Memory B cell (primary cell): ENCODE measurements around the gene UBE2Q1.

ENCODE experiments used
- ATAC-seq: fragments of 150-1000 bp; cut with Tn5 transposase; 2 replicates; pipeline ENCODE4 v1.10.0; 2021; ENCODE audit warnings: low read depth, mild to moderate bottlenecking, moderate library complexity
- DNase-seq, 2 donors: peaks; one replicate each; pipeline ENCODE4 v3.0.0; 2022; ENCODE audit warnings: low spot score in 2 of 2
- H3K27ac Mint-ChIP-seq: one replicate; pipeline ENCODE4 v1.8.0; 2022; ENCODE audit warnings: mild to moderate bottlenecking, moderate library complexity, mixed read lengths
- H3K27me3 Mint-ChIP-seq: one replicate; pipeline ENCODE4 v1.8.0; 2022; ENCODE audit warnings: mixed read lengths
- H3K36me3 Mint-ChIP-seq: one replicate; pipeline ENCODE4 v1.8.0; 2022; ENCODE audit warnings: mild to moderate bottlenecking, mixed read lengths
- H3K4me1 Mint-ChIP-seq: one replicate; pipeline ENCODE4 v1.8.0; 2022; ENCODE audit warnings: mixed read lengths
- H3K4me3 Mint-ChIP-seq: one replicate; pipeline ENCODE4 v1.8.0; 2022; ENCODE audit warnings: mild to moderate bottlenecking, moderate library complexity, mixed read lengths
- H3K9me3 Mint-ChIP-seq: one replicate; pipeline ENCODE4 v1.8.0; 2022; ENCODE audit warnings: mixed read lengths

The UBE2Q1 gene

DNA sequence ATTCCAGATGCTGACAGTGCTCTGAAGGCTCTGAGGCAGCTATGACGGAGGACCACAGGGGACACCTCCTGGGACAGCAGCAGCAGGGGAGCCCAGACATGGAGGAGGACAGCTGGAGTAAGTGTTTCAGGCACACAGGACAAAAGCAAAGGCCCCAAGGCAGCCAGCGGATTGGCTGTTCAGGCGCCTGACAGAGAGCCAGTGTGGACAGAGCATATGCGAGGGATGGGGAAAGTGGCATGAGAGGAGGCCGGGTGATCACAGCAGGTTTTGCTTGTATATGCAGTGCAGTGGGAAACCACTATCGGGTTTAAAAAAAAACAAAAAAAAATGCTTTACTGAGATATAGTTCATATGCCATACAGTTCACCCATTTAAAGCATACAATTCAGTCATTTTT lies 28.2 kb upstream of the UBE2Q1 start:
- no peak for DNase-seq
- Mint-ChIP-seq H3K9me3 (no peaks in the 10 kb centered on the region), H3K27ac (peak overlapping the region; percentile 6), H3K27me3 (no peaks in the 10 kb centered on the region), H3K36me3 (peaks cover 54% of the 10 kb centered on the region), H3K4me3 (no peak overlapping the region), H3K4me1 (peaks cover 13% of the 10 kb centered on the region)
- no peak for ATAC-seq

DNA sequence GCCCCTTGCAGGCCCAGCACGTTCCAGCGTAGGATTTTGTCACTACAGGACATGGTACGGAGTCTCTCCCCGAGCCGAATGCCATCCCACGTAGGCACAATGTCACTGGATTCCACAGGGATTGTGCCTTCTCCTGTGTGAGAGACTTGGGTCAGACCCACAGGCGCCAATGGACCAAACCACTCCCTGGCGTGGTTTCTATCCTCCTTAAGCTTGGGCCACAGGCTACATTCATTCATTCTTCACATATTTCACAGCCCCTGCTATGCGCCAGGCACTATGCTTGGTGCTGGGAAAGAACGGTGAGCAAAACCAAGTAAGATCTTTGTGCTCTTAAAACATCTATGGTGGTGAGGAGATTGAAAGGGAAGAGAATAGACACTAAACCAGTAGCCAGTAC lies 27.8 kb upstream of the UBE2Q1 start:
- no peak for ATAC-seq
- H3K27me3 Mint-ChIP-seq, result no peaks in the 10 kb centered on the region

GRCh38 chr1:154584267-154584994 lies 26.0 kb upstream of the UBE2Q1 start:
- Mint-ChIP-seq H3K27me3 (no peaks in the 10 kb centered on the region), H3K4me1 (peaks cover 13% of the 10 kb centered on the region), H3K9me3 (no peaks in the 10 kb centered on the region), H3K4me3 (no peak overlapping the region), H3K36me3 (peaks cover 48% of the 10 kb centered on the region), H3K27ac (peak overlapping the region; percentile 67)
- DNase-seq (no peak), ATAC-seq (peak; percentile 81)

More for the DNA sequence above, 27.8 kb upstream of the UBE2Q1 start:
- no peak for DNase-seq
- Mint-ChIP-seq H3K27ac (peak overlapping the region; percentile 67), H3K4me3 (no peak overlapping the region), H3K36me3 (peaks cover 52% of the 10 kb centered on the region), H3K4me1 (peaks cover 13% of the 10 kb centered on the region), H3K9me3 (no peaks in the 10 kb centered on the region)

DNA sequence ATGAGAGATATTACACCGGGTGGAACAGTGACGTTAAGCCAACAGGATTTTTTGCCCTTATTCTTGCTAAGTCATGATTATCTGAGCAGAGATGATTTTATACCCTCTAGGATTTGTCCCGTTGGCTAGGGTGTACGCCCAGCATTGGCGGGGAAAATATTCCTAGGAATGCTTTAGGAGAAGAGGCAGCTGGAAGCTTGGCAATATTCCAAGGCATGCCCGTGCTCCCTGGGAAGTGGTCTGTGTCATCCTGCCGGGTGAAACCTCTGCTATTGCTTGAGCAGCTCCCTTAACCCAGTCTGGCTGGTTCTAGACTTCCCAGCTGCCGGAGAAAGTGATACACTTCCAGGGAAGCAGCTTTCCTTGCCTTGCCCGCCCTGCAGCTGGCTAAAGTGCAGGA lies 25.3 kb upstream of the UBE2Q1 start:
- Mint-ChIP-seq H3K27ac (peak overlapping the region; percentile 64), H3K27me3 (no peaks in the 10 kb centered on the region), H3K4me3 (no peak overlapping the region), H3K4me1 (peaks cover 13% of the 10 kb centered on the region), H3K36me3 (peaks cover 48% of the 10 kb centered on the region), H3K9me3 (no peaks in the 10 kb centered on the region)
- no peak for ATAC-seq
- no peak for DNase-seq

DNA sequence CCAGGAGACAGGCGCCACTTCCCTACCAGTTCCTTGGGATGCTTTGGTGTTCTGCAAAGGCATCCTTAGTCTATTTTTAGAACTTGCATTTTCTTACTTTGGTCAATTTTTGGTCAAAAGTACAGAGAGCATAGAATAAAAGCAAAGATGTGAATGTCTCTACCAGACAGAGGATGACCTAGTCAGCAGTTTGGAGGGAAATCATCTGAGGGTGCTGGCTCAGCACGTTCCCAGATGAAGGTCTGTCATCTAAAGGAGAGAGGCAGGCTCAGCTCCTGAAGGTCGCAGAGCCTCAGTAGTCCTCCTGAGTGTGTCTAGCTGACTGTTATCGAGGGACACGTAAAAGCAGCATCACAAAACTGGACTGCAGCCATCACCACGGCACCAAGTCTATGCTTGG lies 24.4 kb upstream of the UBE2Q1 start:
- peaks cover 45% of the 10 kb centered on the region for H3K36me3 Mint-ChIP-seq
- ATAC-seq, result no peak
- H3K4me3 Mint-ChIP-seq, result no peak overlapping the region

DNA sequence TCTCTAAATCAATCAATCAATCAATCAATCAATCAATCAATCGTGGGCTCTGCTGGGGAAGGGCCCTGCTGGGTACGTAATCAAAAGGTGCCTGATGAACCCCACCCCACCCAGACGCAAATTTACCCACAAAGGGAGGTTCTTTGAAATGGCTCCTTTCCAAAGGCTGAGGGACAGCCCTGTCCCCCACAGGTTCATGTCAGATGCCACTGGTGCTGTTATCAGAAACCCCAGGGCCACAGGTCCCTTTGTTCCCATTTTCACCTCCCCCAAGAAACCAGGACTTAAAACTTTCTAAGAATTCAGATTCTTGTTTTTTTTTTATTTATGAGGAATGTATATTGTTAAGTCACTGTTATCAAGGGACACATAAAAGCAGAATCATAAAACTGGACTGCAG lies 23.3 kb upstream of the UBE2Q1 start:
- no peaks in the 10 kb centered on the region for H3K9me3 Mint-ChIP-seq
- peaks cover 35% of the 10 kb centered on the region for H3K36me3 Mint-ChIP-seq
- peaks cover 13% of the 10 kb centered on the region for H3K4me1 Mint-ChIP-seq
- no peak for ATAC-seq
- no peaks in the 10 kb centered on the region for H3K27me3 Mint-ChIP-seq
- H3K27ac Mint-ChIP-seq, result peak overlapping the region; percentile 41
- H3K4me3 Mint-ChIP-seq, result no peak overlapping the region
- no peak for DNase-seq

More for the DNA sequence above, 24.4 kb upstream of the UBE2Q1 start:
- DNase-seq, result no peak
- Mint-ChIP-seq H3K27ac (no peak overlapping the region), H3K4me1 (peaks cover 13% of the 10 kb centered on the region), H3K9me3 (no peaks in the 10 kb centered on the region), H3K27me3 (no peaks in the 10 kb centered on the region)

DNA sequence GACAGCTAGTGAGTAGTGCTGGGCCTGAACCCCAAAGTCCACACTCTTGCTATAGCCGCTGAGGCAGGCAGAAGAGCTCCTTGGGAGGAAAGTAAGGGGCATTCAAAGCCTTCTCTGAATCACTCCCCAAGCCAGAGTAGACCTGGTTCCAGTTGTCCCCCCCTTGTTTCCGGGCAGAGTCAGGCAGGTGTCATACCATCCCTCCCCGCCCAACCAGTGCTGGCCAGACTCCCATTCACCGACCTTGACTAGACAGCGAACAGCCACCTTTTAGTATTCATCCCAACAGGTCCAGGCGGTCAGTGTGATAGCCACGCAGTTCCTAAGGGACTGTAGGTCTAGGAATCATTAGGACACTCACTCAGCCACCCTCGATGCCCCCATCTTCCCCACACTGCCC lies 20.9 kb upstream of the UBE2Q1 start:
- Mint-ChIP-seq H3K27me3 (peaks cover 3% of the 10 kb centered on the region), H3K36me3 (peaks cover 19% of the 10 kb centered on the region), H3K27ac (no peak overlapping the region), H3K4me3 (no peak overlapping the region), H3K9me3 (no peaks in the 10 kb centered on the region), H3K4me1 (peaks cover 10% of the 10 kb centered on the region)
- no peak for ATAC-seq
- no peak for DNase-seq

GRCh38 chr1:154578058-154578418 lies 19.6 kb upstream of the UBE2Q1 start:
- peaks cover 12% of the 10 kb centered on the region for H3K36me3 Mint-ChIP-seq
- H3K4me1 Mint-ChIP-seq, result peaks cover 6% of the 10 kb centered on the region
- H3K27me3 Mint-ChIP-seq, result peaks cover 5% of the 10 kb centered on the region
- no peak for ATAC-seq
- H3K27ac Mint-ChIP-seq, result no peak overlapping the region
- DNase-seq, result no peak
- H3K9me3 Mint-ChIP-seq, result no peaks in the 10 kb centered on the region
- no peak overlapping the region for H3K4me3 Mint-ChIP-seq

GRCh38 chr1:154577346-154578057 lies 19.0 kb upstream of the UBE2Q1 start:
- peaks cover 6% of the 10 kb centered on the region for H3K4me1 Mint-ChIP-seq
- peaks cover 5% of the 10 kb centered on the region for H3K27me3 Mint-ChIP-seq
- H3K4me3 Mint-ChIP-seq, result no peak overlapping the region
- H3K36me3 Mint-ChIP-seq, result peaks cover 12% of the 10 kb centered on the region
- no peaks in the 10 kb centered on the region for H3K9me3 Mint-ChIP-seq
- H3K27ac Mint-ChIP-seq, result no peak overlapping the region
- ATAC-seq, result no peak
- no peak for DNase-seq

DNA sequence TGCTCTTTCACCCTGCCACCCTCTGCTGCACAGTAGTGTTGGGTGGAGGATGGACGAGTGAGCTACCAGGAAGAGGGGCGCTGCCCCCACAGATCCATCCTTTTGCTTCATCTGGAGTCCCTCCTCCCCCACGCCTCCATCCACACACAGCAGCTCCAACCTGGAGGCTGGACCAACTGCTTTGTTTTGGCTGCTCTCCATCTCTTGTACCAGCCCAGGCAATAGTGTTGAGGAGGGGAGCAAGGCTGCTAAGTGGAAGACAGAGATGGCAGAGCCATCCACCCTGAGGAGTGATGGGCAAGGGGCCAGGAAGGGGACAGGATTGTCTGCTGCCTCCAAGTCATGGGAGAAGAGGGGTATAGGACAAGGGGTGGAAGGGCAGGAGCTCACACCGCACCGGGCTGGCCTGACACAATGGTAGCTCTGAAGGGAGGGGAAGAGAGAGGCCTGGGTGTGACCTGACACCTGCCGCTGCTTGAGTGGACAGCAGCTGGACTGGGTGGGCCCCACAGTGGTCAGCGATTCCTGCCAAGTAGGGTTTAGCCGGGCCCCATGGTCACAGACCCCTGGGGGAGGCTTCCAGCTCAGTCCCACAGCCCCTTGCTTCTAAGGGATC lies 17.6 kb upstream of the UBE2Q1 start:
- peaks cover 8% of the 10 kb centered on the region for H3K36me3 Mint-ChIP-seq
- DNase-seq (no peak), ATAC-seq (no peak)
- no peaks in the 10 kb centered on the region for H3K9me3 Mint-ChIP-seq
- H3K27me3 Mint-ChIP-seq, result peaks cover 12% of the 10 kb centered on the region
- no peak overlapping the region for H3K4me3 Mint-ChIP-seq
- no peak overlapping the region for H3K27ac Mint-ChIP-seq
- peaks cover 6% of the 10 kb centered on the region for H3K4me1 Mint-ChIP-seq

- Mint-ChIP-seq H3K9me3 (no peaks in the 10 kb centered on the region), H3K4me1 (peaks cover 6% of the 10 kb centered on the region), H3K27ac (no peak overlapping the region), H3K36me3 (peaks cover 10% of the 10 kb centered on the region), H3K27me3 (peaks cover 17% of the 10 kb centered on the region), H3K4me3 (no peak overlapping the region)
- no peak for ATAC-seq
- DNase-seq, result no peak
These were observed 16.9 kb upstream of the UBE2Q1 start for GRCh38 chr1:154575147-154575927.

DNA sequence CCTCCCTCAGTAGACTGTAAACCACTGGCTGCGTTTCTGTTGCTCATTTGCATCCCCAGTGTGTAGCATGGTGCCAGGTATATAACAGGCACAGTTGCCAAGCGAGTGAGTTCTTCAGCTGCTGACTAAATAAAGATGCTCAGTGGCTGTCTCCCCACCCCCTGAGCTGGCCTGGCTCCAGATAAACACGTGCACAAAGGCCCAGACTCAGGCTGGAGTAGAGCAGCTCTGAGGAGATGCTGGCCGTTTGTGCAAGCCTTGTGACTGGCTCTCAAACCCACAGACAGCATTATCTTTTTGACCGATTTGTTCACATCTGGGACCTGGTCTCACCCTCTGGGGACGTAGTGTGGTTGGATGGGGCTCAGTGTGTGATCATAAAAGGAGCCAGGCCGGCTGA lies 16.3 kb upstream of the UBE2Q1 start:
- Mint-ChIP-seq H3K27me3 (peaks cover 18% of the 10 kb centered on the region), H3K9me3 (no peaks in the 10 kb centered on the region), H3K4me1 (peaks cover 6% of the 10 kb centered on the region), H3K4me3 (no peak overlapping the region), H3K27ac (no peak overlapping the region), H3K36me3 (peaks cover 9% of the 10 kb centered on the region)
- DNase-seq (no peak), ATAC-seq (peak; percentile 29)

DNA sequence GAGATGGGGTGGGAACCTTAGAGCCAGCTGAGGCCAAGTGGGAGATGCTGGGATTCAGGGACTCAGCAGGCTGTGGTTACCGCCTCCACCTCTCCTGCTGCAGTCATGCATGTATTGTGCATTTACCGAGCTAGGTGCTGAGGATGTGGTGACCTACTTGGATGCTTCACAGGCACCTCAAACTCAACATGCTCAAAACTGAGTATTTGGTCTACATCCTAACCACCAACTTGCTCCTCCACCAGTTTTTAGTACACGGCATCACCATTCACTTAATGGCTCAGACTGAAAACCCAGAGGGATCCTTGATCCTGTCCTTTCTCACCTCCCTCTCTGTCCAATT lies 14.7 kb upstream of the UBE2Q1 start:
- Mint-ChIP-seq H3K4me1 (peaks cover 6% of the 10 kb centered on the region), H3K36me3 (peaks cover 2% of the 10 kb centered on the region), H3K9me3 (no peaks in the 10 kb centered on the region), H3K27me3 (peaks cover 20% of the 10 kb centered on the region), H3K4me3 (no peak overlapping the region), H3K27ac (no peak overlapping the region)
- ATAC-seq, result no peak
- DNase-seq, result no peak
